AG04449 (cell line): ENCODE results near the gene METTL13.

ENCODE experiments used
- CTCF ChIA-PET: fragments of 350-600 bp; formaldehyde crosslinking; extraction: SDS; loops from one replicate; lab custom pipeline; 2021; ENCODE audit warnings: antibody characterized with exemption; lab: Yijun Ruan, JAX
- POLR2A ChIA-PET: fragments of 400-600, 350-600 bp; formaldehyde crosslinking; extraction: SDS; loops from one replicate; lab custom pipeline; 2020; ENCODE audit warnings: antibody characterized with exemption, inconsistent platforms; lab: Yijun Ruan, JAX
- DNase-seq: peaks from one replicate; pipeline ENCODE4 v3.0.0-alpha.2; 2010; ENCODE audit warnings: low read depth, low spot score
- H3K4me3 ChIP-seq: 2 replicates; pipeline ENCODE4 v1.5.1; 2011; ENCODE audit warnings: low read depth, mild to moderate bottlenecking, control low read depth, low read length
- CTCF ChIP-seq: IDR thresholded peaks from one replicate; pipeline ENCODE4 v1.5.1; 2011; ENCODE audit warnings: mild to moderate bottlenecking, moderate library complexity, low read length, control low read depth, inconsistent platforms; ENCODE audit not compliant: insufficient read depth; ENCODE audit errors: missing control alignments

METTL13 gene

DNA sequence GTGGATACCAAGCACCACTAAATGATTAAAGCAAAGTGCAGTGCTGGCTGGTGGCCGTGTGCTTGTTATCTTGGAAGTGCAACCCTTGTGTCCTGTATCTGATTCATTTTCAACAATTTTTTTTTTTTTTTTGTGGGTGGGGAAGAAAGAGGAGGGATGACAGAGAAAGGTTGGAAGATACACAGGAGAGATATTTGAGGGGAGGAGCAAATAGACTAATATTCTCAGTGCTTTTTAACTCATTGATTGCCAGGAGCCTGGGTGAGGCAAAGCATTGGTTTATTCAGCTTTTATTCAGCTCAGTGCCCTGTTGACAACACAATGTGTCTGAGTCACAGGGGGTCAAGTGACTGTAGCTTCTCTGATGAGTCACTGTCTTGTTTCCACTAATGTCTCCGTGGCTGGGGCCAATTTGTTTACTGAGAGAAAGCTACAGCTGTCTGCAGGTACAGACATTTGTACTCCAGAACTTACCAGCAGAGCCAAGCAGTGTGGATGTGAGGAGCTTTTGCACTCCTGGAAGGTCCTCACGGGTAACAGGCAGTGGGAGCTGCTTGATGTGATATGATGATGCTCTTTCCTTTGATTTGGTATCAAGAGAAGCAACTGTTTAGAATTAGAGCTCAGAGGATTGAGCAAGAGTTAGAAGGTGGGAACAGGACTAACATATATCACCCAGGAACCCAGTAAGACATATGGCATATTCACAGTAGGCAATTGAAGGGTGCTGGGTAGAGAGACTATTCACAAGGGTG is 36.2 kb downstream of the METTL13 start:
- no peak overlapping the region for H3K4me3 ChIP-seq
- DNase-seq = no peak
- TF ChIP-seq CTCF = no peak
- ChIA-PET POLR2A (no interaction called here), CTCF (interaction anchor here (1.9 to 3.1 kb wide), 2 partner anchors 16 to 173 kb away, joined by 7 to 14 read pairs; no protein-coding TSS in a partner anchor)

DNA sequence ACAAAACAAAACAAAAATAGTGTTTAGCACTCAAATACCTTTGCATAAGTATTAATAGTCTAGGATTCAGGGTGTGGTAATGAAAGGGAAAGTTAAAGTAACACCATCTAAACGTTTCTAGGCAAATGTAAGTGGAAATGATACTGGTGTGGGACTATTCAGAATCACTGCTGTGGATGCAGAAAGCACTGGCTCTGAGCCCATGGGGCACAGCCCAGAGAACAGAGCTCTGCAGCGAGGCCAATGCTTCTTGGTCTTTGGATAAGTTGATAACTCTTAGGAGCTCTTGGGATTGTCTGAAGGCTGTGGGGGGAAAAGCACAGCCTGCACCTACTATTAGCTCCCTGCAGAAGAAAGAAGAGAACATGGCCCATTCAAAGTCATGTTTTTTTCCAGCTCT is 38.5 kb downstream of the METTL13 start:
- TF ChIP-seq CTCF = no peak
- no peak overlapping the region for H3K4me3 ChIP-seq
- ChIA-PET POLR2A (no interaction called here), CTCF (interaction anchor here (0.9 to 3.1 kb wide), 5 partner anchors 16 to 164 kb away, joined by 3 to 14 read pairs (median 3); no protein-coding TSS in a partner anchor)
- no peak for DNase-seq

- DNase-seq = no peak
- ChIA-PET CTCF (no interaction called here), POLR2A (no interaction called here)
- TF ChIP-seq CTCF = no peak
- no peak overlapping the region for H3K4me3 ChIP-seq
These were observed 45.5 kb downstream of the METTL13 start for GRCh38 chr1:171826973-171827372.

DNA sequence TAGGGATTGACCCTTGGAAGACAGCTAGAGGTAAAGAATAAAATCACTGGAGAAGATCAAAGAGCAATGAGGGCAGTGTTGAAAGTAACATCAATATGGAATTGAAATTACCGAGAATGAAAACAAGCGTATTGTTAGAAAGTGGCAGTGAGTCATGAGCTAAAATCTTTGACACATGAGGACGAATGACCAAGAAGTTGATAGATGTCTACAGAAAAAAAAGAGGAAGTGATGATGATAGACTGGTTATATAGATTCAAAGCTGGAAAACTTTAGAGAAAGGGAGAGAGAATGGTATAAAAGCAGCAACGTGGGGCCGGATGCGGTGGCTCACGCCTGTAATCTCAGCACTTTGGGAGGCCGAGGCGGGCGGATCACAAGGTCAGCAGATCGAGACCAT is 47.3 kb downstream of the METTL13 start:
- no peak for DNase-seq
- no peak overlapping the region for H3K4me3 ChIP-seq
- TF ChIP-seq CTCF = no peak
- ChIA-PET CTCF (no interaction called here), POLR2A (no interaction called here)

DNA sequence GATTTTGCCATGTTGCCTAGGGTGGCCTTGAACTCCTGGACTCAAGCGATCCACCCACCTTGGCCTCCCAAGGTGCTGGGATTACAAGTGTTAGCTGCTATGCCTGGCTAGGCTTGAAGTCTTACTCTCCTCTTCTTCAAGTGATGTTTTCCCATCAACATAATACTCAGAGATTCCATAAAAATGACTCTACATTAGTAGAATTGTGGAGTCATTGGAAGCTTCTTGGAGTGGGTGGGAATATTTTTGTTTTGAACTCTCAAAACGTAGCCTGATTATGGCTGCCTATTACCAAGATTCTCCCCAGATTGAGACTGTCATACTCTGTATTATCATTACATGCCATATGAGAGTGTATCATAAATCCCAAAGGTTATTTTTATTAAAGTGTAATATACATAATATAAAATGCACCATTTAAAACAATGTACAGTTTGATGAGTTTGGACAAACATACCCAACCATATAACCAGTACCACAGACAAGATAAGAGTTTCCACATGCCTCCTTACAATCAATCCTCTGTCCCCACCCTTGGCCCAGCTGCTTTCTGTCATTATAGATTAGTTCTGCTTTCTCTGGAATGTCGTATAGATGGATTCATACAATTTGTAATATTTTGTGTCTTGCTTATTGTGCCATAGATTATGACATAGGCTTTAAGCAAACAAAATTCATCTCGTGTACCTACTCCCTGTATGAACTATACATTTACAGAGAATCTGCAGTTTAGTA is 51.8 kb downstream of the METTL13 start:
- no peak overlapping the region for H3K4me3 ChIP-seq
- ChIA-PET POLR2A (no interaction called here), CTCF (interaction anchor here (1.6 to 2.5 kb wide), 2 partner anchors 33 to 151 kb away, joined by 3 to 8 read pairs; no protein-coding TSS in a partner anchor)
- no peak for DNase-seq
- no peak for TF ChIP-seq CTCF

DNA sequence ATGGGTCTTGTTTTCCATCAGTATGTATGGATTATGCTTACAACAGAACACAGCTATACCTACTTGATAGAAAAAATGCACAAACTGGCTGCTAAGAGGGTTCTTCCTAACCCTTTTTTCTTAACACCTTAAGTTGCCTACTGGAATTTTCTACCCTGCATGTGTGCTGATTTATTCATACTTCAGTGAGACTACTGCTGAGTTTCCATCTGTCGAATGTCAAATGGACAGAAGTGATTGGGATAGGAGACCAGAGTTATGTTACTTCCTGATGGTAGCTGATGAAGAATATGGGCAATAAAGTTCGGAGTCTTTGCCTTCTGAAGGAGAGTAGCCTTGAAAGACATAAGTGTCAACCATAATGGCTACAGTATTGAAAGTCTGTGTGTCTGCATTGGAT is 53.4 kb downstream of the METTL13 start:
- POLR2A ChIA-PET = no interaction called here
- CTCF ChIA-PET = interaction anchor here (2.5 kb wide), 1 partner anchor 150 kb away, joined by 8 read pairs; no protein-coding TSS in a partner anchor
- H3K4me3 ChIP-seq = no peak overlapping the region
- DNase-seq = no peak
- TF ChIP-seq CTCF = no peak
